Activated B cell treated with CpG ODN at 0.5 μM for 24 hours (primary cell): ENCODE measurements around the gene MPZL1. TPM values are rescaled to one million over a fixed set of nuclear protein-coding genes. Genes with fewer than 3 reads are reported as not detected.

Experiments used
- ATAC-seq: fragments of 200-7000 bp; cut with Tn5 transposase; one replicate; pipeline ENCODE4 v1.10.0; 2021; ENCODE audit warnings: low read depth, mild to moderate bottlenecking, moderate library complexity
- CTCF ChIA-PET: fragments of 350-600 bp; sonication (Branson Sonifier 250); formaldehyde crosslinking; loops from one replicate; lab custom pipeline; 2021; ENCODE audit warnings: antibody characterized with exemption; lab: Charles Lee
- POLR2A ChIA-PET: fragments of 350-600 bp; sonication (Branson Sonifier 250); formaldehyde crosslinking; loops from one replicate; lab custom pipeline; 2021; ENCODE audit warnings: antibody characterized with exemption; lab: Charles Lee
- DNase-seq: peaks from one replicate; pipeline ENCODE4 v3.0.0; 2022
- H3K27ac Mint-ChIP-seq: one replicate; pipeline ENCODE4 v1.8.0; 2020; ENCODE audit warnings: mixed read lengths
- H3K27me3 Mint-ChIP-seq: one replicate; pipeline ENCODE4 v1.8.0; 2021; ENCODE audit warnings: mixed read lengths
- H3K36me3 Mint-ChIP-seq: one replicate; pipeline ENCODE4 v1.8.0; 2021; ENCODE audit warnings: low read depth, mixed read lengths
- H3K4me1 Mint-ChIP-seq: one replicate; pipeline ENCODE4 v1.8.0; 2021; ENCODE audit warnings: mixed read lengths
- H3K4me3 Mint-ChIP-seq: one replicate; pipeline ENCODE4 v1.8.0; 2020; ENCODE audit warnings: mild to moderate bottlenecking, mixed read lengths
- H3K9me3 Mint-ChIP-seq: one replicate; pipeline ENCODE4 v1.8.0; 2020; ENCODE audit warnings: mixed read lengths
- CTCF ChIP-seq: fragments of 200-600 bp; IDR thresholded peaks from one replicate; pipeline ENCODE4 v1.8.0; 2022; ENCODE audit warnings: antibody characterized with exemption, mild to moderate bottlenecking
- intact Hi-C: fragments of 100-400 bp; cut with micrococcal nuclease; formaldehyde crosslinking; loops from one replicate; pipeline ENCODE4 v1.15.1; 2024
- total RNA-seq: library from RNA; stranded (reverse); gene quantifications from 2 replicates; pipeline ENCODE4 v1.2.3, GENCODE V29; 2022

MPZL1 gene
- total RNA-seq, 1 donor from 2014 or later: 27.2 TPM

GRCh38 chr1:167837326-167837725, 115.5 kb downstream of the MPZL1 start:
- Mint-ChIP-seq H3K9me3 (no peaks in the 10 kb centered on the region), H3K4me1 (no peaks in the 10 kb centered on the region), H3K36me3 (no peaks in the 10 kb centered on the region), H3K27me3 (peaks cover 10% of the 10 kb centered on the region), H3K4me3 (no peak overlapping the region), H3K27ac (no peak overlapping the region)
- ATAC-seq (no peak), DNase-seq (no peak)
- POLR2A ChIA-PET: no interaction called here
- intact Hi-C loops: no loop called here
- CTCF ChIA-PET: no interaction called here
- TF ChIP-seq CTCF: no peak

DNA sequence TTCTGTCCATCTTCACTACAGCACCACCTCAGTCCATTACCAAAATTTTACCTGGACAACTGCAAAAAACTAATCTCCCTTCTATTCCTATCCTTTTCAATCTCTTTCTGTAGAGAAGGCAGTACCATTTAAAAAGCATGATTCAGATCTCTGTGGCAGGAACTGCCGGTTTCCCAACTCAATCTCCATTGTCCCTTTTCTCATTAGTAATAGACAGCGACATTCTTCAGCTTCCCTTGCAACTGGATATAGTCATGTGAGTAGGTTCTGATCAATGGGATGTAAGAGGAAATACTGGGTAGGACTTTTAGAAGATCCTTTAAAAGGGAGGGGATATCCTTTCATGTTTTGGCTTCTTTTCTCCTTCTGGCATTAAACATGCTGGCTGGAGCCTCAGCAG, 117.2 kb downstream of the MPZL1 start:
- DNase-seq (no peak), ATAC-seq (no peak)
- intact Hi-C loops: no loop called here
- H3K27ac Mint-ChIP-seq: no peak overlapping the region
- POLR2A ChIA-PET: no interaction called here
- H3K9me3 Mint-ChIP-seq: no peaks in the 10 kb centered on the region
- CTCF ChIA-PET: no interaction called here
- H3K4me3 Mint-ChIP-seq: no peak overlapping the region
- H3K27me3 Mint-ChIP-seq: peaks cover 10% of the 10 kb centered on the region
- H3K4me1 Mint-ChIP-seq: no peaks in the 10 kb centered on the region
- H3K36me3 Mint-ChIP-seq: no peaks in the 10 kb centered on the region
- no peak for TF ChIP-seq CTCF

Other genes starting within 250 kb of the MPZL1 start
- 1.0 and 2.1 TPM in 2 replicates for gene CD247, start 203.5 kb upstream of the MPZL1 start, total RNA-seq
- 3.1 and 3.8 TPM in 2 replicates for gene CREG1, start 168.2 kb upstream of the MPZL1 start, total RNA-seq
- 184 and 185 TPM in 2 replicates for gene RCSD1, start 91.8 kb upstream of the MPZL1 start, total RNA-seq
- gene ADCY10, start 192.2 kb downstream of the MPZL1 start, total RNA-seq: 0.20 and 0.24 TPM in 2 replicates
- gene DCAF6, start 214.7 kb downstream of the MPZL1 start, total RNA-seq: 23.1 and 32.9 TPM in 2 replicates
- gene MPC2, start 215.1 kb downstream of the MPZL1 start, total RNA-seq: 27.5 and 28.6 TPM in 2 replicates